ENCODE measurements around the gene GLI3.

GLI3 gene

DNA sequence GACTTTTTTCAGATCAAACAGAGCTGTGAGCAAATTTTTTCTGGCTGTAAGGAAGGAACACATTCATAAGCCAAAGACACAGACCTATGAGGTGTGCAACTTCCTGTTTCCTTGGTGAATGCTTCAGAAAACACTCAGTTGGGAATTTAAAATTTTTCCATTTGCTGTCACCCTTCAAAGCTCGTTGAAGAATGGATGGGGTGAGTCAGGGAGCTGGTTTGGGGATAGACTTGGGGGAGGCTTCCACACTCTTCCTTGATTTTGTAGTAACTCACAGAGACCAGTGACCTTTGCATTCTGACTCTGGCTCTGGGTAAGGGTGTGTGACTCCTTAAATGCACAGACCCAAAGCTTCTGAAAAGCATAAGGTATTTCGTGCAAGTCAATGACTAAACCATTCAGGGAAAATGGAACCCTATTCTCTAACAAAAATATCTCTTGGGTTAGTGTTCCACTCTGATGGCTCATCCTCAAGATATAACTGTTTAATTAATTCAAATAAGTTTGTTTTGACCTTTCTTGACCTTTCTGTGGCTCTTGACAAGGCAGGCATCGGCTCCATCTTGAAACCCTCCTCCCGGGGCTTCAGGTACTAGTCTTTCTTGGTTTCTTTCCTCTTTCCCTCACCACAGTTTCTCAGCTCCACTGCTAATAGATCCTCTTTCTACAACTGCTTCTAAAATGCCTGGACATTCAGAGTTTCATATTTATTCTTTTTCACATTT, 306.3 kb downstream of the GLI3 start:
- DNase-seq (ENCODE audit: low read depth in 2 of 2), result no peak

DNA sequence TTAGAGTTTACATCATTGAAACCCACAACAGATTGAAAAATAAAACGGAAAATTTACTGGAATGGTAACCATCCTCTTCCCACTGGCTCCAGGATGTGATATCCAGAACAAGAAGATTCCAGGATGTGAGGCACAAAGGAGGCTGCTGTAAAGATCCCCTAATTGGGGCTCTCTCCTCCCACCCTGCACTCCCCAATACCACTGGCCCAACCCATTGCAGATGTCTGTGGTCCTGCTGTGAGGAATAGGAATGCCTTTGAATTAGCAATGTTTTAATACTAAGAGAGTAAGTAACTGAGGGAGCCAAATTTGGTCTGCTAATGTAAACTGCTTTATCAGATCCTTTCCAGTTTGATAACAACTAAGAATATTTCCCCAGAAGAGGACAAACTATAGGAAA, 308.2 kb downstream of the GLI3 start:
- DNase-seq (ENCODE audit: low read depth in 2 of 2), result no peak

DNA sequence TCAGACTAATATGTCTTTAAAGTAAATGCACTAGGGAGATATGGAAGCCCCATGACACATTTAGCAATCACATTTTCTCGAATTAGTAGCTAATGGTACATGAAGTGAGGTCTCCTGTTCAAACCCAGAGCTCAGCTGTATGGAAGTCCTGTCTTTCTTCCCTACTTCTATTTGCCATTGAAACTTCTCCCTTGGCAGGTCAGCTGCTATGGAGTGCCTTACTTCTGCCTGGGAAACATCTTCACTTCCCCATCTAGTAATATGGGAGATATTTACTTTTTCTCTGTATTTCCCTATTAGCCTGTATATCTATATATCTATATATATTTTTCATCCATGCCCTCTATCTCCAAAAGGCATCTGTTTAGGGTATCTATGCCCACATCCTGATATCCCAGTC, 308.8 kb downstream of the GLI3 start:
- DNase-seq (ENCODE audit: low read depth in 2 of 2), result no peak

DNA sequence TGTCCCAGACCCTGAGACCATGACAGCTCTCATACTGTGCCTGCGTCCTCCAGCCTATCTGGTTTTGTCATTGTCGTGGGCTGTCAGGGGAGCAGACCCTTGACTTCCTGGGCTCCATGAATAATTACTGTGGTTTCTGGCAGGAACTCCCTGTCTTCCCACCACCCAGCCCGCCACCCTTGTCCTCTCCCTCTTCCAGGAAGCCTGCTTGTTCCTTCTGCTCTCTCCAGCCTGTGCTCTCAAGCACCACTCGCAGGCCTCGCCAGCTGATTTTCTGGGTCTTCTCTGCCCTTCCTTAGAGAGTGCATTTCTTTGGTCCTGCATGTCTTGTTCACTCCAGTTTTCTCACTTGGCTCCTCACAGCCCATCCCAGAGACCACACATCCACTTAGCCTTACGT, 309.6 kb downstream of the GLI3 start:
- no peak for DNase-seq (ENCODE audit: low read depth in 2 of 2)

DNA sequence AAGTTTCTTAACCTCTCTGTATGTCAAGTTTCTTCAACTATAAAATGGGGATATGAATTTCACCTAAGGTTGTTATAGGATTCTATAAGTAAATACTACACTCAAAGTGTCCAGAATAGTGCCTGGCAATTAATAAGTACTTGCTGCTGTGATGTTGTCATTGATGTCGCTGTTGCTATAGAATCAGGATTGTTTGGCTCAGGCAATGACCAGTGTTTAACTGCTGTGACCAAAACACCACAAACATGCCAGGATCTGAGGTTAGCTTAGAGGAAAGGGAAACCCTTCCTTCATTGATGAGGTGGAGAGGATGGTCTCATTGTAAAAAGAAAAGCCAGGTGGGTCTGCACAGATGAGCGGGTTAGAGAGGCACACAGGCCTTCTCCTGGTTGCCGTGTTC, 311.1 kb downstream of the GLI3 start:
- no peak for DNase-seq (ENCODE audit: low read depth in 2 of 2)

DNA sequence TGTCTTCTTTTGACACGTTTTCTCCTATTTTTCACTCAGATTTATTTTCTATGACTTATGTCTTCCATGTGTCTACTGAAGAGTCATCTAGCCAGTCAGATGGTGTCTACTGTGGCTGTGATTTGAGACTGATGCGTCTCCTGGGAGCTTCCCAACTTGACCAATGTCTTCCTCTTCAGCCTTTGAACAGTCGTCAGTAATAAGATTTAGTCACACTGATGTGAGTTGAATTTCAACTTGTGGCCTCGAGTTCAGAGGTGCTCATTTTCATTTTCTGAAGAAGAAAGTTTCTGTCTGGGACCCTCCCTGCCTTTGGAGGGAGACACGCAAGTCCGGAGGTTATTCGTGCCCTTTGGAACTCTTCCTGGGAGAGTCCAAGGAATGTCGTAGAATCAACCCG, 312.2 kb downstream of the GLI3 start:
- DNase-seq (ENCODE audit: low read depth in 2 of 2), result no peak

DNA sequence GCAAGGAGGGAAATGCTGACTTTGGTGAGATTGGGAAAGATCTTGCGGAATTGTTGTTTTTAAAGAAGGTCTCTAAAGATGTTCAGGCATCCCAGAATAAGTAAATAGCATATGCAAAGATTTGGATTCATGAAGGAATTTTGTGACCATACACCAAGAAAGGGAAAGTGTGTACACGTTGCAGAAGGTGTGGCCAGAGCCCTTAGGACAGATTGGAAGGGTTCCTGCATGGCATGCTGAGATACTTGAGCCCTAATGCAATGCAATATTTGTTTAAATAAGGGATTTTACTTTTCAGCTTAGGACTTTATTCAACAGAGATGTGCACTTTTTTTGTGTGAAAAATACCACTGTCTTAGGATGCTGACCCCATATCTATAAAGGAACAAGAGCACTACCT, 314.6 kb downstream of the GLI3 start:
- no peak for DNase-seq (ENCODE audit: low read depth in 2 of 2)

DNA sequence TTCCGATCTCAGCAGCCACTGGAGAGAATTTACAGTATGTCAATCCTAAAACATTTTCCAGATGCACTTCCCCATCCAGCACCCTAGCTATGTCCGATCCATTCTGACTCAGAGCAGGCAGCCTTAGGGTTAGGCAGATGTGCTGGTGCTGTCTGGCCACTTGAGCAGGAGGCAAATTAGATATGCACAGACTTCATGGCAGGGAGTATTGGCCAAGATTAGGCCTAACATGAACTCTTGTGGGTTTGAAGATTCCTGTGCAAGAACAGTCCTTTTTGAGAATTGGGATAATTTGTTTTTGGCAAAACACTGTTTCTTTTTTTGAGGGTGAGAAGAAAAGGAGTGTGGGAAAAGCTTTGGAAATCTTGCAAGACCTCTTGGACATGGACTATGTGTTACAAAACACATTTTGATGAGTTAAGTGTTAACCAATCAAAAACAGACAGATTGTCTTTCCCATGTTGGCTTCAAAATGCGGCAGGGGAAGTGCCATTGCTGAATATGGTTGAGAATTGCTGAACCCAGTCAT, 315.5 kb downstream of the GLI3 start:
- no peak for DNase-seq (ENCODE audit: low read depth in 2 of 2)

DNA sequence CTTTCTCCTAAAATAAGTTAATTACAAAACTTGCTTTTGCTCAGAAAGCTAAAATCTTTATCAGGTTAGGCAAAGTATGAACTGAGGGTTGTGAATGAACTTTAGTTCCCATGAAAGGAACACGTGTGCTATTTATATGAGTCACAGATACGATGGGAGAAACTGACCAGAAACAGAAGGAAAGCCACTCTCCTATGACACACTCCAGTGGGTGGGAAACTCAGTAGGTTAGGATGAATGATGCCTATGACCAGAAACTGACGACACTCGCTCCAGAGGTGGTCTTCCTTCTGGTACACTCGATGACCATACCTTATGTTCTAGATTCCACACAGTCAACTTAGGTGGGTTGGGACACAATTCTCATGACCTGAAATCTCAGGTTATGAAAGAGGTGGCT, 318.4 kb downstream of the GLI3 start:
- no peak for DNase-seq (ENCODE audit: low read depth in 2 of 2)

DNA sequence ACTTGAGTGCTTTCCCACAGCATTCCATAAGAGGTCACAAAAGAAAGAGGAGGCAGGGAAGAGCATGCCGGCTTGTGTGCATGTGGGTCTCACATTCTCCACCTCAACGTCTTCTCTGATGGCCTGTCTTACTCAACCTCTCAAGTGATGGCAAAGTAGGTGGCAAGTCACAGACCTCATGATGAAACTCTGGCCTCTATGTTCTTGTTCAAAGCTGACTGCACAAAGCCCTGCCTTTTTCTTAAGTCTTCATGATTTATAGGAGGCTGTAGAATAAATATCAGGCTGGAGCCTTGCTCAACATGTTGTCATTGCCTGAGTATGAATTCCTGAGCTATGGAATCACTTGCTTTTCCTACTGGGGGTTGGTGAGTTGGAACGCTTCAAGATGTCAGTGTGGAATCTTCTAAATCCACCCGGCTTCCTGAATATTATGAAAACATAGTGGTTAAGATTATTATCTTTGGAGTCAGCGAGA, 320.5 kb downstream of the GLI3 start:
- DNase-seq (ENCODE audit: low read depth in 2 of 2), result no peak

DNA sequence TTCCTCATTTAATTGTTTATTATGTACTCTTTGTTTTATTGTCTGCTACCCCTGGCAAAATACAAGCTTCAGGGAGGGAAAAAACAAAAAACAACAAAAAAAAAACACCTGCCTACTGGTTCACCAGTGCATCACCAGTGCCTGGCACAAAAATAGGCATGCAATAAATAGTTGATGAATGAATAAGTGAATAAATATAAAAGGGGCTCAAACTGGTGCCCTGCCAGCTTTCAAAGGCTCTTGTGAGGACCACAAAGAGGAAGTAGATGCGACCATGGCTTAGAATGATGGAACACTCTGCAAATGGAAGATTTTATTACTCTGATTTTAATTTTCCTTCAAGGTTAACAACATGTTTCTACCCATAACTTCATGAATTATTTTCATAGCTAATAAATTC, 321.1 kb downstream of the GLI3 start:
- no peak for DNase-seq (ENCODE audit: low read depth in 2 of 2)

DNA sequence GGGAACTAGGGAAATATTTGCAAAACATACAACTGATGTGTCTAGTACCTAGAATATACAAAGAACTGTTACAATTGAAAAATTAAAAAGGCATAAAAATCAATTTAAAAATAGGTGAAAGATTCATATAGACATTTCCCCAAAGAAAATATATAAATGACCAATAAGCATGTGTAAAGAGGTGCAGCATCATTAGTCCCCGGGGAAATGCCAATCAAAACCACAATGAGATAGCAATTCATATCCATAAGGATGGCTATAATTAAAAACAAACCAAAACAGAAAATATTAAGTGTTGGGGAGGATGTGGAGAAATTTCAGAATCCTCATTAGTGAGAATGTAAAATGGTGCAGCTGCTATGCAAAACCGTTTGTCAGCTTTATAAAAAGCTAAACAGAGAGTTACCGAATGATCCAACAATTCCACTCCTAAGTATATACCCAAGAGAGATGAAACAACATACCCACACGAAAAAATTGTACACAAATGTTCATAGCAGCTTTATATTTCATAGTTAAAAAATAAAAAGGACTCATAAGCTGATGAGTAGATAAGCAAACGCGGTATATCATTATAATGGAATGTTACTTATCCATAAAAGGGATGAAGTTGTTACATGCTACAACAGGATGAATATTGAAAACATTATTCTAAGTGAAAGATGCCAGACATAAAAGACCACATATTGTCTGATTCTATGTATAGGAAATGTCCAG, 324.0 kb downstream of the GLI3 start:
- DNase-seq (ENCODE audit: low read depth in 2 of 2), result no peak

DNA sequence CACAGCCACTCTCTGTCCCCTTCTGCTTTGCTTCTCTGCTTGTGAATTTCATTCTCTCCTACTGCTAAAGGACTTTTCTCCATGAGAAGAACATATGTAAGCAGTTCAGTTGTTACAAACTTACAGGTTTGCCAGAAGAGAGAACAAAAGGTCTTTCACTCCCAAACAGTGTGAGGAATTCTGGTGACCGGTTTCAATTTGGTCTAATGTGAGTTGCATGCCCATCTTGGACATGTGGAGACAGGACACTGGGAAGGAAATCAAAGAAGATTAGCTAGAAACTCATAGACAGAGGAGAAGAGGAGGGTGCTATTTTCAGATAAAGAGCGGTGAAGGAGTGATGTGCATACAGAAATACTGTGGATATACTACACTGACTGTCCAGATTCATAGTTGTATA, 324.6 kb downstream of the GLI3 start:
- DNase-seq (ENCODE audit: low read depth in 2 of 2), result no peak

DNA sequence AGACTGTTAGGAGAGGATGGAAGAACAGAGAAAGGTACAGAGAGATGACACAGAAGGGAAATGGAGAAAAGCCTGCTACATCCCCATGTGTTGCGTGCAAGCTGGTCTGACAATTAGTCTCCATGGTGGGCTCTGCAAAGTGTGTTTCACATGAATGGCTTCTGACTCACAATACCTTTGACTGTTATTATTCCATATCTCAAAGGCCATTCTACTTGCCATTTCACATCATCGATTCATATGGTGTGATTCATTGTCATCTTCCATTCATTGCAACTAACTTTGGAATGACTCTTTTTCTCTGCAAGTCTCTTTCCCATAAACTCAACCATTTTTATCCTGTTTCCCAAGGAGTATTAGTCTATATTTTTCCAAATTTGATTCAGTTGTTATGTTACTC, 325.2 kb downstream of the GLI3 start:
- DNase-seq (ENCODE audit: low read depth in 2 of 2), result no peak

Data from stimulated activated CD4-positive, alpha-beta T cell treated with anti-CD3 and anti-CD28 coated beads, Interleukin-15, amount 100 ng/mL, for 48 hours (primary cell).